NCI-H526 treated with DMSO at 0.1 percent for 48 hours (cell line): ENCODE results near the gene OSBPL8.

Experiments used
- DNase-seq: peaks from one replicate; lab custom pipeline; 2025; lab: John Stamatoyannopoulos, UW

OSBPL8 gene

GRCh38 chr12:76470028-76470939 is 89.3 kb downstream of the OSBPL8 start:
- no peak for DNase-seq

- no peak for DNase-seq
Measured at GRCh38 chr12:76464631-76465166, 94.9 kb downstream of the OSBPL8 start.

DNA sequence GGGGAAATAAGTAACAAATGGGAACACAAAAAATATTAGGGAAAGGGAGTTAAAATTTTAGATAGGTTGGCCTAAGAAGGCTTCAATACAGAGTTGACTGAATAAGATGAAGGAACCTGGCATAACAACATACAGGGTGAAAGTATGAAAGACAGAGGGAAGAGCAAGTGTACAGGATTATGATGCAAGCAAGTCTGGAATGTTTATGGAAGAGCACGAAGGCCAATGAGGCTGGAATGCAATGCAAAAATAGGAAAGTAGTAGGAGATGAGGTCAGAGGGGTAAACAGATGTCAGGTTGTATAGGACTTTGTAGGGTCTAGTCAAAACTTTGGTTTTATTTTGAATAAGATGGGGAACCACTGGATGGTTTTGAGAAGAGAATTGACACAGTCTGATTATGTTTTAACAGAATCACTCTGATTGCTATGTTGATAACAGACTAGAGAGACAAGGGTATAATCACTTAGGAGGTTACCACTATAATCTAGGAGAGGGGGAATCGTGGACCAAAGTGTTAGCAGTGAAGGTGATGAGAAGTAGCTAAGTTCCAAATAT is 96.8 kb downstream of the OSBPL8 start:
- DNase-seq, result no peak

GRCh38 chr12:76460807-76461206 is 98.8 kb downstream of the OSBPL8 start:
- no peak for DNase-seq

DNA sequence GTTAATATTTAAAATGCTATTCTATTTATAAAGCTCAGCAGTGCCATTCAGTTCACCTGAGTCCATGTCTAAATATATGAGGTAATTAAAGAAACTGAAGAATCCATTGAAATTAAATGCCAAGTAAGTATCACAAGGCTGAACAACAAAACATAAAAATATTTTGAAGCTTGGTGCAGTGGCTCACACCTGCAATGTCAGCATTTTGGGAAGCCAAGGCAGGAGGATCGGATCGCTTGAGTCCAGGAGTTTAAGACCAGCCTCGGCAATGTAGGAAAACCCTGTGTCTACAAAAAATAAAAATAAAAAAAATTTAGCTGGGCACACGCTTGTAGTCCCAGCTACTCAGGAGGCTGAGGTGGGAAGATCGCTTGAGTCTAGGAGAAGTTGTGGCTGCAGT is 101.8 kb downstream of the OSBPL8 start:
- no peak for DNase-seq

DNA sequence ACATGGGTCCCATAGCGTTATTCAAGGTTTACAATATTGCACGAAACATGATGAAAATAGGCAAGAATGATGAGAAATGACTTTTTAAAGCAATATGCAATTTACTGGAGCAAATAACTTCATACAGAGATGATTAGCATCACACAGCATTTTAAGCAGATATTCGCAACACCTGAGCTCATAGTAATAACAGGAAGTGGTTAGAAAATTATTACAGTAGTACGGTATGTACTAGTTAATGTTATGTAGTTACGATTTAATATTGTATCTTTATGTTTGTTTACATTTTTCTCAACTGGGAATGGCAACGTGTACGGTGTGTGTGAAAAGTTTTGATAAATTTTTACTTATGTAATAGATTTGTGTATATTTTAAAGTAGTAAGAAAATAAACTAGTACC is 102.6 kb downstream of the OSBPL8 start:
- no peak for DNase-seq

DNA sequence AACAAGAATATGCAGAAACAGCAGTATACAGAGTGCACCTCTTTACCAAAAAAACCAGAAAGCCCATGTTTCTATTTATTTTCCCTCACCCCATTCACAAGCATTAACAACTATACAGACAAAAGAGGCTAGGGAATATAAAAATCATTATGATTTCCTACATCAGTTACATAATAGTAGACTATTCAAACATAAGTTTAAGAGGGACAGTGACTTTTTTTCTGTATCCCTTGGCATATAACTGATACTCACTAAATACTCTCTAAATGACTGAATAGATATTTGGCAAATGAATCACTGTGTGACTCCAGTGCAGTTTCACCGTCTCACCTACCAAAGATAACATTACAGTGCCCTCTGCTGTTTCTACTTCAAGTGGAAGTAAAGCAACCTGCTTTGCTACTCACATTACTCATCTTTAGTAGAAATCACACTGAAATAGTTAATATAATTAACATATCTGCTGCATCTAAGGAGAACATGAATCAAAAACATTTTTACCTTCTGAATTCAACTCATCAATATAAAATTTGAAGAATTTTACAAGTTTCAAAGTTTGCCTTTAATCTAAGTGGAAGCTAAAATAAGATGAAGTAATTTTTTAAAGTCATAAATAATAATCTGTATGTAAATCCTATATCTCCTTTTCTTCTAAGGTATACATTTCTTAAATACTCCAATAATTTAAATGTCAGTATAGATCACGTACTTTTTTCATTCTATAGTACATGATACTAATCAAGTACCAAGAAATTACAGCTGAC is 103.8 kb downstream of the OSBPL8 start:
- peak; percentile 32 for DNase-seq

DNA sequence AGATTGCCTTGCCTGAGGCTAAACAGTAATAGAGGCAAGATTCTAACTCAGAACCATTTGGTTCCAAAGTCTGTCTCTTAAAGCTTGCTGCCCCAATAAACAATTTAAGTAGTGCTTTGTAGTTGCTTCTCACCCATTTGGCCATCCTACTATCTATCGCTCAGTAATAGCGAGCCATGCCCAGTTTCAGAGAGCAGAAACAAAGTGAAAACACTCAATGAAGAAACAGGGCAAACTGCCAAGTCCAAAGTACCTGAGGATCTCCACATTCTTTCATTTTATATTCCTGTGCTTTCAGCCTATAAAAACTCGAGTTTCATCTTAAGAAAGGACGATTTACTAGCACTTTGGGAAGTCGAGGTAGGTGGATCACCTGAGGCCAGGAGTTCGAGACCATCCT is 108.0 kb downstream of the OSBPL8 start:
- no peak for DNase-seq

DNA sequence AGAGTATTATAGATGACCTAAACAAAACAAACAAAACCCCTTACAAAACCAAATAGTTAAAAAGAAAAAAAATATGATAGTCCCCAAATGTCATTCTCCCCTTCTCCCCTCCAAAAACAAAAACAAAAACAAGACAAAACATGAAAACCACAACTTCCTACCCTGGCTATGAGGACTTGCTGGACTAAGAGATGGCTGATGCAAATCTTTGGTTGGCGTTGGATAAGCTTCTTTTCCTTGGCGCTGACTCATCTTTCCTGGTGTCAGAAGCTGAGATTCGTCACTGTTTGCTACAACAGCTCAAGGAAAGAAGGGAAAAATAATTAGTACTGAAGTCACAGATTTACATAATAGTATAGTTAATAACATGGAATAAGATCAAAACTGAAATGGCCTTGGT is 108.9 kb downstream of the OSBPL8 start:
- no peak for DNase-seq

- no peak for DNase-seq
Measured at GRCh38 chr12:76449993-76450392, 109.6 kb downstream of the OSBPL8 start.

- no peak for DNase-seq
Measured at GRCh38 chr12:76449583-76449982, 110.0 kb downstream of the OSBPL8 start.

GRCh38 chr12:76449016-76449415 is 110.6 kb downstream of the OSBPL8 start:
- peak; percentile 31 for DNase-seq

DNA sequence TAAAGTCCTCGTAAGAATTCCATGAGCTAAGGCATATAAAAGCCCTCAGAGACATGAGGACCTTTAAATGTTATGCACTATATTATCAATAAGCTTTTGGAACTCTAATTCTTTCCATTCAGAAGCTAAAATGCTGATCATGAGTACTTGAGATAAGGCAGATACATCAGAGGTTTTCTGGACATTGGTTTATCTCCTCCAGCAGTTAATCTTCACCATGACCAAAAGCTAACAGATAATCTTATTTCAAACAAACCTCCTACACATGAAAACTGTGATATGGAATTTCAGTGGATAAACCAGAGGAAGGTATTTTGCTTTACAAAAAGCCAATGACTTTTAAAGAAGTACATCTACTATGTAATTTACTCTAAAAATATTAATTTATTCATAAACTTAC is 113.5 kb downstream of the OSBPL8 start:
- DNase-seq, result no peak

DNA sequence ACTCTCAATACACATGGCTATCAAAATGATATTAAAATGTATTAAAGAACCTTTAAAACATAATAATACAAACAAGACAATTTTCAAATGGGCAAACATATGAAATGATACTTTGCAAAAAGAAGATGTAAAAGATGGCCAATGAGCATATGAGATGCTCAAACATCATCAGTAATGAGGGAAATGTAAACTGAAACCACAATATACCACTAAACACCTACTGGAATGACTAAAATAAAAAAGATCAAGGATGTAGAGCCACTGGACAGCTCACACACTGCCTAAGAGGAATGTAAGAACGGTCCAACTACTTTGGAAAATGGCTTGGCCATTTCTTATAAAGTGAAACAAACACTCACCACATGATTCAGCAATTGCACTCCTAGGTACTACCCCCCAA is 114.1 kb downstream of the OSBPL8 start:
- DNase-seq, result no peak

GRCh38 chr12:76444408-76444984 is 115.1 kb downstream of the OSBPL8 start:
- DNase-seq, result no peak

GRCh38 chr12:76441016-76441415 is 118.6 kb downstream of the OSBPL8 start:
- DNase-seq, result no peak

DNA sequence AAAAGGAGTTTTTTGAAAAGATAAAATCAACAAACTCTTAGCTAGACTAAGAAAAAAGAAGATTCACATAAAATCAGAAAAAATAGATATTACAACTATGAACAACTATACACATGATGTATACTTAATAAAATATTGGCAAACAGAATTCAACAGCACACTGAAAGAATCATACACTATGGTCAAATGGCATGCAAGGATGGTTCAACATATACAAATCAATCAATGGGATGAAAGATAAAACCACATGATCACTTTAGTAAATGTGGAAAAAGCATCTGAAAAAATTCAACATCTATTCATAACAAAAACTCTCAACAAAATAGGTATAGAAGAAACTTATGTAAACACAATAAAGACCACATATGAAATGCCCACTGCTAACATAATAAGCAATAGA is 126.8 kb downstream of the OSBPL8 start:
- DNase-seq, result no peak

- DNase-seq, result no peak
Measured at GRCh38 chr12:76428117-76428516, 131.5 kb downstream of the OSBPL8 start.

DNA sequence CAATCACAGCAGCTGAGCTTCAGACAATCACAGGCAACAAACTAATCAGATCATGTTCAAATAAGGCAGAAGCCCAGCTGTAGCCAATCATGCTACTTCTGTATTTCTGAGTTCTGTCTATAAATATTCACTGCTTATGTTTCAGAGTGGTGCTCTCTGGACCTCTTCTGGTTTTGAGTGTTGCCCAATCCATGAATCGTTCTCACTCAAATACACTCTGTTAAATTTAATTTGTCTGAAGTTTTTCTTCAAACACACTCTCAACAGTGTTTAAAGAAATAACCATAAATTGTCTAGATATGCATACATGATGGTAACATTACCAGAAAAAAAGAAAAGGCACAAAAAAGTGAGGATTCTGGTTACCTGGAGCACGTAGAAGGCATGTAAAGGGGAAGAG is 133.4 kb downstream of the OSBPL8 start:
- no peak for DNase-seq

- no peak for DNase-seq
Measured at GRCh38 chr12:76424941-76425340, 134.6 kb downstream of the OSBPL8 start.

GRCh38 chr12:76422543-76423438 is 136.8 kb downstream of the OSBPL8 start:
- DNase-seq, result no peak
